HepG2 (cell line): ENCODE data around the gene BPHL. TPM values are rescaled to one million over a fixed set of nuclear protein-coding genes. Genes with fewer than 3 reads are reported as not detected.

Experiments
- ATF7-NPFF ChIP-seq: sonication (generic); formaldehyde crosslinking; IDR thresholded peaks from 2 replicates; pipeline ENCODE4 v1.8.1; 2023; ENCODE audit warnings: mild to moderate bottlenecking, low read depth, missing genetic modification reagents, moderate library complexity
- ZNF10 ChIP-seq: sonication (generic); formaldehyde crosslinking; IDR thresholded peaks from 2 replicates; pipeline ENCODE4 v1.4.0; 2020; ENCODE audit warnings: mild to moderate bottlenecking, low read depth, missing genetic modification reagents, borderline replicate concordance
- ZNF577 ChIP-seq: sonication (generic); formaldehyde crosslinking; IDR thresholded peaks from 2 replicates; pipeline ENCODE4 v1.4.0; 2020; ENCODE audit warnings: mild to moderate bottlenecking, low read depth, missing genetic modification reagents, borderline replicate concordance
- ZNF703 ChIP-seq: sonication (generic); formaldehyde crosslinking; IDR thresholded peaks from 2 replicates; pipeline ENCODE4 v1.5.1; 2020; ENCODE audit warnings: missing genetic modification reagents, mild to moderate bottlenecking, moderate library complexity, borderline replicate concordance
- ZNF788 ChIP-seq: sonication (generic); formaldehyde crosslinking; IDR thresholded peaks from 2 replicates; pipeline ENCODE4 v1.5.0; 2020; ENCODE audit warnings: mild to moderate bottlenecking, missing genetic modification reagents, borderline replicate concordance
- polyA plus RNA-seq, 8 experiments: library from polyadenylated mRNA; depleted of rRNA in 3 of 8; stranded (reverse) in 7 of 8; unstranded in 1 of 8; fragments of >200 nt; fragmentation: Illumina TruSeq in 4 of 8; extraction: Trizol in 4 of 8; gene quantifications; 2 replicates each; pipeline versions ENCODE4 v1.2.1 to v1.2.3, GENCODE V29; 2011 to 2016; ENCODE audit warnings: low read depth in 4 of 8, missing spikeins in 1 of 8, mixed read lengths in 1 of 8; ENCODE audit not compliant: insufficient read depth in 1 of 8
- total RNA-seq, 5 experiments: library from RNA; depleted of rRNA; stranded (reverse); fragments of >200 nt; fragmentation: Illumina TruSeq; extraction: Trizol; gene quantifications; 2 replicates each; pipeline ENCODE4 v1.2.3, GENCODE V29; 2016; ENCODE audit warnings: low read depth in 1 of 5
- TF ChIP-seq, protein P1 (sequence below): sonication (generic); formaldehyde crosslinking; IDR thresholded peaks from 2 replicates; pipeline ENCODE4 v1.4.0; 2020; ENCODE audit warnings: missing genetic modification reagents
- TF ChIP-seq, protein P2 (sequence below): sonication (generic); formaldehyde crosslinking; IDR thresholded peaks from 2 replicates; pipeline ENCODE4 v1.9.0; 2021; ENCODE audit warnings: mild to moderate bottlenecking, missing genetic modification reagents
- TF ChIP-seq, protein P3 (sequence below): sonication (generic); formaldehyde crosslinking; IDR thresholded peaks from 2 replicates; pipeline ENCODE4 v1.4.0; 2020; ENCODE audit warnings: mild to moderate bottlenecking, missing genetic modification reagents, borderline replicate concordance
- TF ChIP-seq, protein P4 (sequence below): sonication (generic); formaldehyde crosslinking; IDR thresholded peaks from 2 replicates; pipeline ENCODE4 v1.8.0; 2022; ENCODE audit warnings: missing genetic modification reagents, mild to moderate bottlenecking, borderline replicate concordance

Gene BPHL
- total and polyA plus RNA-seq, 2 of the 13 experiments (the other 11 are each of a cell fraction or from before 2014, with no cell fraction given), result 37.8 to 39.5 TPM

DNA sequence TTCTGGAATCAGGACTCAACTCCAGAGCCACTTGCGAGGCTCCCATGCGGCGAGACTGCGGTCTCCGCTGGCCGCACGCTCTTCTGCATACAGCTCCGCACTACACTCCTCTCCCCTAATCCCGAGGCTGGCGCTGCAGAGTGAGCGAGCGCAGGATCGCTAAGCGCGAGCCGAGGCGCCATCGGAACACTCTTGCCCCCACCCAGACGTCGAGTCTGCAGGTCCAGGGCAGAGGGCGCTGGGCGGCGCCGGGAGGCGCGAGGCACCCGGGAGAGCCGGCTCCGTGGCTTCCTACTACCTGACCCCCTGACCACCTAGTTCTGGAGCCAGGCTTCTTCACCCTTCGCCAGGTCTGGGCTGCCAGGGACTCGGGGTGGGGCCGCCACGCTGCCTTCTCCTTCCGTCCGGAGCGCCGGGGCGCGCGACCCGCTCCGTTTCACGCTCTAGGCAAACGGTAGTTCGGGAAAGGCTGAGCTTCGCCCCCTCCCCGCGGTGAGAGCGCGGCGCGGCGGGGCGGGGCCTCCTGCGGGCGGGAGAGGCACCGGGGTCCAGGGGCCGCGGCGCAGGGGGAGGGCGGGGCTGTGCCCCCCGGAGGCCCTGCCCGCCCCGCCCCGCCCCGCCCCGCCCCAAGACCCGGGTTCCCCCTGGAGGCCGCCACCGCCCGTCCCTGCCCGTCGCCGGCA, 44.2 kb downstream of the BPHL start (continued):
- TF ChIP-seq, protein P1, sequence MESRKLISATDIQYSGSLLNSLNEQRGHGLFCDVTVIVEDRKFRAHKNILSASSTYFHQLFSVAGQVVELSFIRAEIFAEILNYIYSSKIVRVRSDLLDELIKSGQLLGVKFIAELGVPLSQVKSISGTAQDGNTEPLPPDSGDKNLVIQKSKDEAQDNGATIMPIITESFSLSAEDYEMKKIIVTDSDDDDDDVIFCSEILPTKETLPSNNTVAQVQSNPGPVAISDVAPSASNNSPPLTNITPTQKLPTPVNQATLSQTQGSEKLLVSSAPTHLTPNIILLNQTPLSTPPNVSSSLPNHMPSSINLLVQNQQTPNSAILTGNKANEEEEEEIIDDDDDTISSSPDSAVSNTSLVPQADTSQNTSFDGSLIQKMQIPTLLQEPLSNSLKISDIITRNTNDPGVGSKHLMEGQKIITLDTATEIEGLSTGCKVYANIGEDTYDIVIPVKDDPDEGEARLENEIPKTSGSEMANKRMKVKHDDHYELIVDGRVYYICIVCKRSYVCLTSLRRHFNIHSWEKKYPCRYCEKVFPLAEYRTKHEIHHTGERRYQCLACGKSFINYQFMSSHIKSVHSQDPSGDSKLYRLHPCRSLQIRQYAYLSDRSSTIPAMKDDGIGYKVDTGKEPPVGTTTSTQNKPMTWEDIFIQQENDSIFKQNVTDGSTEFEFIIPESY (CRISPR knock-in tag), result no peak; the same call in 1 of the 2 replicates
- peak; percentile 88; the same call in 1 of the 2 replicates for TF ChIP-seq ZNF788
- TF ChIP-seq ZNF10 (CRISPR knock-in tag), result no peak
- TF ChIP-seq, protein P2, sequence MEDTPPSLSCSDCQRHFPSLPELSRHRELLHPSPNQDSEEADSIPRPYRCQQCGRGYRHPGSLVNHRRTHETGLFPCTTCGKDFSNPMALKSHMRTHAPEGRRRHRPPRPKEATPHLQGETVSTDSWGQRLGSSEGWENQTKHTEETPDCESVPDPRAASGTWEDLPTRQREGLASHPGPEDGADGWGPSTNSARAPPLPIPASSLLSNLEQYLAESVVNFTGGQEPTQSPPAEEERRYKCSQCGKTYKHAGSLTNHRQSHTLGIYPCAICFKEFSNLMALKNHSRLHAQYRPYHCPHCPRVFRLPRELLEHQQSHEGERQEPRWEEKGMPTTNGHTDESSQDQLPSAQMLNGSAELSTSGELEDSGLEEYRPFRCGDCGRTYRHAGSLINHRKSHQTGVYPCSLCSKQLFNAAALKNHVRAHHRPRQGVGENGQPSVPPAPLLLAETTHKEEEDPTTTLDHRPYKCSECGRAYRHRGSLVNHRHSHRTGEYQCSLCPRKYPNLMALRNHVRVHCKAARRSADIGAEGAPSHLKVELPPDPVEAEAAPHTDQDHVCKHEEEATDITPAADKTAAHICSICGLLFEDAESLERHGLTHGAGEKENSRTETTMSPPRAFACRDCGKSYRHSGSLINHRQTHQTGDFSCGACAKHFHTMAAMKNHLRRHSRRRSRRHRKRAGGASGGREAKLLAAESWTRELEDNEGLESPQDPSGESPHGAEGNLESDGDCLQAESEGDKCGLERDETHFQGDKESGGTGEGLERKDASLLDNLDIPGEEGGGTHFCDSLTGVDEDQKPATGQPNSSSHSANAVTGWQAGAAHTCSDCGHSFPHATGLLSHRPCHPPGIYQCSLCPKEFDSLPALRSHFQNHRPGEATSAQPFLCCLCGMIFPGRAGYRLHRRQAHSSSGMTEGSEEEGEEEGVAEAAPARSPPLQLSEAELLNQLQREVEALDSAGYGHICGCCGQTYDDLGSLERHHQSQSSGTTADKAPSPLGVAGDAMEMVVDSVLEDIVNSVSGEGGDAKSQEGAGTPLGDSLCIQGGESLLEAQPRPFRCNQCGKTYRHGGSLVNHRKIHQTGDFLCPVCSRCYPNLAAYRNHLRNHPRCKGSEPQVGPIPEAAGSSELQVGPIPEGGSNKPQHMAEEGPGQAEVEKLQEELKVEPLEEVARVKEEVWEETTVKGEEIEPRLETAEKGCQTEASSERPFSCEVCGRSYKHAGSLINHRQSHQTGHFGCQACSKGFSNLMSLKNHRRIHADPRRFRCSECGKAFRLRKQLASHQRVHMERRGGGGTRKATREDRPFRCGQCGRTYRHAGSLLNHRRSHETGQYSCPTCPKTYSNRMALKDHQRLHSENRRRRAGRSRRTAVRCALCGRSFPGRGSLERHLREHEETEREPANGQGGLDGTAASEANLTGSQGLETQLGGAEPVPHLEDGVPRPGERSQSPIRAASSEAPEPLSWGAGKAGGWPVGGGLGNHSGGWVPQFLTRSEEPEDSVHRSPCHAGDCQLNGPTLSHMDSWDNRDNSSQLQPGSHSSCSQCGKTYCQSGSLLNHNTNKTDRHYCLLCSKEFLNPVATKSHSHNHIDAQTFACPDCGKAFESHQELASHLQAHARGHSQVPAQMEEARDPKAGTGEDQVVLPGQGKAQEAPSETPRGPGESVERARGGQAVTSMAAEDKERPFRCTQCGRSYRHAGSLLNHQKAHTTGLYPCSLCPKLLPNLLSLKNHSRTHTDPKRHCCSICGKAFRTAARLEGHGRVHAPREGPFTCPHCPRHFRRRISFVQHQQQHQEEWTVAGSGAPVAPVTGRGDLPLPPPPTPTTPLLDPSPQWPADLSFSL (CRISPR knock-in tag), result no peak; the same call in 1 of the 2 replicates
- no peak for TF ChIP-seq ZNF703 (CRISPR knock-in tag)
- no peak for TF ChIP-seq ZNF577 (CRISPR knock-in tag)
- TF ChIP-seq ATF7-NPFF (CRISPR knock-in tag), result peak; percentile 96
- TF ChIP-seq, protein P3, sequence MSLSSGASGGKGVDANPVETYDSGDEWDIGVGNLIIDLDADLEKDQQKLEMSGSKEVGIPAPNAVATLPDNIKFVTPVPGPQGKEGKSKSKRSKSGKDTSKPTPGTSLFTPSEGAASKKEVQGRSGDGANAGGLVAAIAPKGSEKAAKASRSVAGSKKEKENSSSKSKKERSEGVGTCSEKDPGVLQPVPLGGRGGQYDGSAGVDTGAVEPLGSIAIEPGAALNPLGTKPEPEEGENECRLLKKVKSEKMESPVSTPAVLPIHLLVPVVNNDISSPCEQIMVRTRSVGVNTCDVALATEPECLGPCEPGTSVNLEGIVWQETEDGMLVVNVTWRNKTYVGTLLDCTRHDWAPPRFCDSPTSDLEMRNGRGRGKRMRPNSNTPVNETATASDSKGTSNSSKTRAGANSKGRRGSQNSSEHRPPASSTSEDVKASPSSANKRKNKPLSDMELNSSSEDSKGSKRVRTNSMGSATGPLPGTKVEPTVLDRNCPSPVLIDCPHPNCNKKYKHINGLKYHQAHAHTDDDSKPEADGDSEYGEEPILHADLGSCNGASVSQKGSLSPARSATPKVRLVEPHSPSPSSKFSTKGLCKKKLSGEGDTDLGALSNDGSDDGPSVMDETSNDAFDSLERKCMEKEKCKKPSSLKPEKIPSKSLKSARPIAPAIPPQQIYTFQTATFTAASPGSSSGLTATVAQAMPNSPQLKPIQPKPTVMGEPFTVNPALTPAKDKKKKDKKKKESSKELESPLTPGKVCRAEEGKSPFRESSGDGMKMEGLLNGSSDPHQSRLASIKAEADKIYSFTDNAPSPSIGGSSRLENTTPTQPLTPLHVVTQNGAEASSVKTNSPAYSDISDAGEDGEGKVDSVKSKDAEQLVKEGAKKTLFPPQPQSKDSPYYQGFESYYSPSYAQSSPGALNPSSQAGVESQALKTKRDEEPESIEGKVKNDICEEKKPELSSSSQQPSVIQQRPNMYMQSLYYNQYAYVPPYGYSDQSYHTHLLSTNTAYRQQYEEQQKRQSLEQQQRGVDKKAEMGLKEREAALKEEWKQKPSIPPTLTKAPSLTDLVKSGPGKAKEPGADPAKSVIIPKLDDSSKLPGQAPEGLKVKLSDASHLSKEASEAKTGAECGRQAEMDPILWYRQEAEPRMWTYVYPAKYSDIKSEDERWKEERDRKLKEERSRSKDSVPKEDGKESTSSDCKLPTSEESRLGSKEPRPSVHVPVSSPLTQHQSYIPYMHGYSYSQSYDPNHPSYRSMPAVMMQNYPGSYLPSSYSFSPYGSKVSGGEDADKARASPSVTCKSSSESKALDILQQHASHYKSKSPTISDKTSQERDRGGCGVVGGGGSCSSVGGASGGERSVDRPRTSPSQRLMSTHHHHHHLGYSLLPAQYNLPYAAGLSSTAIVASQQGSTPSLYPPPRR (CRISPR knock-in tag), result peak; percentile 76; the same call in 1 of the 2 replicates
- TF ChIP-seq, protein P4, sequence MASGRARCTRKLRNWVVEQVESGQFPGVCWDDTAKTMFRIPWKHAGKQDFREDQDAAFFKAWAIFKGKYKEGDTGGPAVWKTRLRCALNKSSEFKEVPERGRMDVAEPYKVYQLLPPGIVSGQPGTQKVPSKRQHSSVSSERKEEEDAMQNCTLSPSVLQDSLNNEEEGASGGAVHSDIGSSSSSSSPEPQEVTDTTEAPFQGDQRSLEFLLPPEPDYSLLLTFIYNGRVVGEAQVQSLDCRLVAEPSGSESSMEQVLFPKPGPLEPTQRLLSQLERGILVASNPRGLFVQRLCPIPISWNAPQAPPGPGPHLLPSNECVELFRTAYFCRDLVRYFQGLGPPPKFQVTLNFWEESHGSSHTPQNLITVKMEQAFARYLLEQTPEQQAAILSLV, result peak; percentile 87
